ENCODE data around the gene PTPRE.

DNA sequence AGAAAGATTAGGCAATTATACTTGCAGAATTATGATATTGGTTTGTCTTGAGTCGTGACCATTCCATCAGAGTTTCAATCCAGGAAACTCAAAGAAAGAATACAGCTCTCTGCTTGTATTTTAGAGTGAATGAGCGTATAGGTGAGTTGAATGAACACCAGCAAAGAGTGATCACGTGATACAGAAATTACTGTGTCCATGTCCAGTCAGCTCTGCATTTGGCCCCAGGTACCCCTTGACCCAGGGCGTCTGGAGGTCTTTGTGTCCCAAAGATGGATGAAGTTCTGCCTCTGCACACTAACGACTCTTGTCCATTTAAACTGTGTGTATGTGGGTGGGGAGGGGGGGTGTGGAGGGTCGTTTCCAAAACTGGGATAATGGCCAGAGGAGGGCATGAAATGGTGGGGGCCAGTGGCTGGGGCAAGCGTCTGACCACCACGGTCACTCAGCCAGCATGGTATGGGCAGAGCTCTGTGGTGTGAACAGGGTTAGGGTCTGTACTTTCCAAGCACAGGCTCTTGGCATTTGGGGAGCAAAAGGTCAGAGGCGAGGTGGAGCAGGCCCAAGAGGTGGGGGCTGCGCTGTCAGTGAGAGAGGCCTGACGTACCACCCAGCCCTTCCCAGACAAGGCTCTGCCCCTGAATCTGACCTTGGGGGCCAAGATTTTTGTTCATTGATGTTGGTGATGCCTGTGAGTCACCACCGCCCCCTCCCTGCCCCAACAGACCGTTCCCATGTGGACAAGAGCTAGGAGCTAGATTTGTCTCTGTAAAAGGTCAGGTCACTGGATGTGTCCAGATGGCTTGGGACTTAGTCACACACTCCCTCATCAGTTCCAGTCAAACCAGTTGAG lies 1.4 kb downstream of the PTPRE start:
- TF ChIP-seq EZH2 (IDR thresholded peaks at IDR 0.05) (no peak), POLR2AphosphoS5 (IDR thresholded peaks at IDR 0.05; ENCODE audit: borderline replicate concordance, low read depth, low read length) (no peak), FOXP2 (optimal IDR thresholded peaks at IDR 0.05; ENCODE audit: control extremely low read depth, extremely low read length, insufficient read depth) (no peak)
